ENCODE data around the gene PCDHA12.
"Not testable (repeated sequence)": the region's sequence is repeated elsewhere in the genome, so short reads cannot be mapped to it uniquely, and the experiment has no call there.

The PCDHA12 gene

DNA sequence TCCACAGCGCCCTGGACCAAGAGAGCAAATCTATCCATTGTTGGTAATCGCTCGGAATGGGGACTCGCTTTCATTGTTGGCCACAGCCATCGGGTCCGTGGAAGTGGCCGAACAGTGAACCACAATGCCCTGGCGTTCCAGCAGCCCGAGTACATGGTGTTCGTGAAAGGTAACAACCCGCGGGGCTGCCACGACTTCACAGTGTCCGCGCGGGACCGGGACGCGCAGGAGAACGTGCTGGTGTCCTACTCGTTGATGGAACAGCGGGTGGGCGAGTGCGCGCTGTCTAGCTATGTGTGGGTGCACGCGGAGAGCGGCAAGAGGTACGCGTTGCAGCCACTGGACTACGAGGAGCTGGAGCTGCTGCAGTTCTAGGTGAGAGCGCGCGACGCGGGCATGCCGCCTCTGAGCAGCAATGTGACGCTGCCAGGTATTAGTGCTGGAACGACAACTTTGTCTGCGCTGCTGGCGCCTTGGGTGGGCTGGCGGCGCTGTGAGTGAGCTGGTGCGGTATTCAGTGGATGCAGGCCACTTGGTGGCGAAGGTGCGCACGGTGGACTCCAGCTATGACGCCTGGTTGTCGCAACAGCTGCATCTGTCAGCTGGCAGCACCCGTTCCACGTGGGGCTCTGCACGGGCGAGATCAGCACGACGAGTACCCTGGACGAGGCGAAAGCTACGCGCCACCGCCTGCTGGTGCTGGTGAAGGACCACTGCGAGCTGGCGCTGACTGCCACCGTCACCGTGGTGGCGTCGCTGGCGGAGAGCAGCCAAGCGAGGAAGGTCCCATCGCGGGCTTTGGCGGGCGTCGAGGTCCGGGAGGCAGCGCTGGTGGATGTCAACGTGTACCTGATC, 12.4 kb upstream of the PCDHA12 start:
- no peak for FAIRE-seq

GRCh38 chr5:140868721-140869554, 6.2 kb upstream of the PCDHA12 start, which contains the start of gene PCDHA11:
Gene PCDHA11, plus strand, starts transcription at chr5:140868957. Its CDS starts 147 bp downstream, at chr5:140869104.
- no peak for FAIRE-seq

- FAIRE-seq, result no peak
These were observed 5.6 kb upstream of the PCDHA12 start for GRCh38 chr5:140869555-140869886.

- no peak for FAIRE-seq
These were observed 4.6 kb upstream of the PCDHA12 start for GRCh38 chr5:140870221-140871201.

GRCh38 chr5:140876541-140877261, 1.6 kb downstream of the PCDHA12 start:
- not testable (repeated sequence) for FAIRE-seq

- no peak for FAIRE-seq
These were observed 2.1 kb downstream of the PCDHA12 start for GRCh38 chr5:140877262-140877581.

DNA sequence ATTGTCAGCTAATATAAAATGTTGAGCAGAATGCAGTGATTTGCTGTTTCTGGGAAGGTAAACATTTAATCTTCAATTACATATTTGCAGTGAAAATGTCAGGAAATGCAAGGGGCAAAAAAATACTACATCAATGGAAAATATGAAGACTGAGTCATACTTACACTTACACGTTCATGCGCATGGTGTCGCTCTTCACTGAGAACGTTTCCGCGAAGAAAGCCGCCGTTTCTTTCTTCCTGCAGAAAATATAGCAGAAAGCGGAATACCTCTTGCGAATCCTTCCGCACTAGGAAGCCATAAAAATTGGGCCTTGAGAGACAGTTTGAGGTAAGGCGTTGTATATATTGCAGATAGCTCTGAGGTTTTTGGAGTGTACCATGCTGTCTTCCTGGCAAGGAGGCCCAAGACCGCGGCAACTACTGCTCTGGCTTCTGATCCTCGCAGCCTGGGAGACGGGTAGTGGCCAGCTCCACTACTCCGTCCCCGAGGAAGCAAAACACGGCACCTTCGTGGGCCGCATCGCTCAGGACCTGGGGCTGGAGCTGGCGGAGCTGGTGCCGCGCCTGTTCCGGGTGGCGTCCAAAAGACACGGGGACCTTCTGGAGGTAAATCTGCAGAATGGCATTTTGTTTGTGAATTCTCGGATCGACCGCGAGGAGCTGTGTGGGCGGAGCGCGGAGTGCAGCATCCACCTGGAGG, 6.9 kb downstream of the PCDHA12 start, which contains the start of gene PCDHA13:
TSS of gene PCDHA13 (plus strand) at position 236 of the 702 bp plus-strand sequence. CDS start at position 381, 145 bp downstream.
- no peak for FAIRE-seq

DNA sequence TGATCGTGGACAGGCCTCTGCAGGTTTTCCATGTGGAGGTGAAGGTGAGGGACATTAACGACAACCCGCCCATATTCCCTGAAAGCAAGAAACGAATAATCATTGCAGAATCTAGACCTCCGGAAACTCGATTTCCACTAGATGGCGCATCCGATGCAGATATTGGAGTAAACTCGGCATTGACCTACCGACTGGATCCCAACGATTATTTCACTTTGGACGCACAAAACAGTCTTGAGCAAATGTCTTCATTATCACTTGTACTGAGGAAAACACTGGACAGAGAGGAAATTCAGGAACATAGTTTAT, 7.4 kb downstream of the PCDHA12 start:
- no peak for FAIRE-seq

- FAIRE-seq, result no peak
These were observed 8.3 kb downstream of the PCDHA12 start for GRCh38 chr5:140883373-140883772.

GRCh38 chr5:140883927-140884697, 9.0 kb downstream of the PCDHA12 start:
- FAIRE-seq, result no peak

- no peak for FAIRE-seq
These were observed 41.2 kb downstream of the PCDHA12 start for GRCh38 chr5:140916325-140916724.

- FAIRE-seq, result no peak
These were observed 48.5 kb downstream of the PCDHA12 start for GRCh38 chr5:140923601-140924000.

DNA sequence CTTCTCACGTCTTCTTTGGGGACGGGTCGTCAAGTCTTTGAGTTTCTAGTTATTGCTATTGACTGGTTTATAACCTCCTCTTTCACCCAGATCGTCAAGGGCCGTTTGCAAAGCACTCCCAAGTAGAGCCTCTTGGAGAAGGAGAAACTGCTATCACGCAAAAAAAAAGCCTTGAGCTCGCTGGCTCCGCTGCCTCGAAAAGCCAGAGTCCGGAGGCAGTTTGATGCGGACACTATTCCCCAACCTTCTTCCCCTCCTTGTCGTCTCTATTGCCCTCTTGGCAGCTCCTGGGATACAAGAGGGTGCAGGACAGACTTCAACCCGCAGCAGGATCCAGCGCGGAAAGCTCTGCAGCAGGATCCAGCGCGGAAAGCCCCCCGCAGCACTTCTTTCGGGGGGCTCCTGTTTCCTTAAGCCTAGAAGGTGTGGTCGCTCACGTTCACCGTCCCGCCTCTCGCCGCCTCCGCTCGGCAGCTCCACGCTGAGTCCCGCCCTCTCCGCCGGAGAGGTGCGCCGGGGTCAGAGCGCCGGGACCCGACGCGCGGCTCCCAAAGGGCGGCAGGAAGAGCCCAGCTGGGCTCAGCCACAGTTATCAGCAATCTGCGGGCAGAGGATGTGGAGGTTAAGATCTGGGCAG, 50.8 kb downstream of the PCDHA12 start, which contains the start of gene PCDHAC1:
TSS of gene PCDHAC1 (plus strand) at position 494 of the 637 bp plus-strand sequence. CDS start 594 bp downstream, outside the sequence.
- FAIRE-seq, result no peak

- FAIRE-seq, result no peak
These were observed 51.5 kb downstream of the PCDHA12 start for GRCh38 chr5:140926443-140927227.

DNA sequence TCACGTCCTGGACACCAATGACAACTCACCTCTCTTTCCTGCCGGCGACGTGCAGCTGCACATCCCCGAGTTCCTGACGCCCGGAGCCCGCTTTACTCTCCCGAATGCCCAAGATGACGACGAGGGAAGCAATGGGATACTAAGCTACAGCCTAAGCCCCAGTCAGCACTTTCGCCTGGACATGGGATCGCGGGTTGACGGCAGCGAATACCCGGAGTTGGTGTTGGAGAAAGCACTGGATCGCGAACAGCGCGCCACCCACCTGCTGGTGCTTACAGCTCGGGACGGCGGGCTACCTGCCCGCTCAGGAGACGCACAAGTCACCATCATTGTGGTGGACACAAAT, 52.1 kb downstream of the PCDHA12 start:
- FAIRE-seq, result no peak
